HK-2 (cell line): ENCODE results near the gene GPATCH2L.

Experiments used
- DNase-seq: peaks from one replicate; pipeline ENCODE4 v3.0.0-alpha.2; 2018; ENCODE audit not compliant: unreplicated experiment

Gene GPATCH2L

DNA sequence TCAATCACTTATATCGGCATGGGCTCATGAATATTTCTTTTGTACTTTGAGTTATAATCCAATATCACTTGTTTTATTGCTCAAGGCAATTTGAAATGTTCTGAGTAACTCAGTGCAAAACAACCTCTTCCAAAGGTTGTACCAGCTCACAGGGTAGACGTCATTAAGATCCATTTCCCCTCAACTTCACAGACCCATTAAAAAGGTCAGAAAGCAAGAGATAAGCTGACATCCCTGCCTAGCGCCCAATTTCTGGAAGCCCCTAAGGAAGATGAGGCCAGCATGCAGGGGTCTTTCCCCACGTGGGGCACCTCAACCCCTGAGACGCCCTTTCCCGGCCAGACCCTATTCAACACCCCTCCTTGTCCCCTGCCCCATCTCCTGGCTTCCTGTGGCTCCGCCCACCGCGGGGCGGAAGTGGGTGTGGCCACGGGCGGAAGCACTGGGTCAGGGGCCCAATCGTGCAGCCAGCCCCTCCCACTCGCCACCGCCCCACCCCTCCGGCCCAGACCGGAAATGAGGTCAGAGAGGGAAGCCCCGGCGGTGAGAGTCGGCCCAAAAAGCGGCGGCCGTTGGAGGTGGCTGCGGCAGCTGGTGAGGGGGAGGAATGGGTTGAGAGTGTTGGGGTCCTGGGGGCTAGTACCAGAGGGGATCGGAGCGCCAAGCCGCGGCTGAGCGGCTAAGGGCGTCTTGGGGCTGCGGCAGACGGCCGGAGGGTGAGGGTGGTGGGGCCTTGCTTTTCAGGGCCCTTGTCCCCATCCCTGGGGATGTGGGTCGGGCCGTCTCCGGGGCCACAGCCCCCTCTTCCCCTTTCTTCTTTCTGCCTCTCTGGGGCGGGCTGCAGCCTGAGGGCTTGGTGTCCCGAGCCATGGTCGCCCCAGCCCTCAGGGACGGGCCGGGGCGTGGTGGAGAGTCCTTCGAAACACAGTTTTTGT lies at the start of gene GPATCH2L:
TSS of gene GPATCH2L (plus strand) at position 525 of the 935 bp plus-strand sequence. CDS start 2,442 bp downstream, outside the sequence.
- peak; percentile 93 for DNase-seq

DNA sequence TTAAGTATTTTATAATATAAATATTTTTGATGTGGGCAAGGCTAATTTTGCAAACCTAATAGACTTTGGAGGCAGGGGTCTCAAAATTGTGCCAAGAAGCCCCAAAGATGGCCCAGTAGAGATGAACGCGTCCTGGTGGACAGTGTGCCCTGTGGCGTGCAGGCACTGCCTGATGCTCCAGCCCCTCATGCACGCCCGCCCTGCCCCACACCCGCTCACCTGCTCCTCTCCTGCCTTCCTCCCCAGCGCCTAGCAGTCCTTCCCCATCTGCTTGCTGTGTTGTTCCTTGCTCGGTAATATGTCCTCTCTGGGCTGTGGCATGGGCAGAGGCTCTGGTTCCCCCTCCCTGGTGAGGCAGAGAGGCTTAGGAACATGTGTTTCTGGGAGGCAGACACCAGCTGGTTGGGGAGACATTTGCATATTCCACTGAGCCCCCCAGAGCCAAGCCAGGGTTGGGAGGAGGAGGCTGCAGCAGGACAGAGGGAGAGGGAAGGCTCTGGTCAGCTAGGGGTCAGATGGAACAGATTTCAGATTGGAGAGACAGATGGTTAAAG lies 46.8 kb upstream of the GPATCH2L start:
- no peak for DNase-seq

DNA sequence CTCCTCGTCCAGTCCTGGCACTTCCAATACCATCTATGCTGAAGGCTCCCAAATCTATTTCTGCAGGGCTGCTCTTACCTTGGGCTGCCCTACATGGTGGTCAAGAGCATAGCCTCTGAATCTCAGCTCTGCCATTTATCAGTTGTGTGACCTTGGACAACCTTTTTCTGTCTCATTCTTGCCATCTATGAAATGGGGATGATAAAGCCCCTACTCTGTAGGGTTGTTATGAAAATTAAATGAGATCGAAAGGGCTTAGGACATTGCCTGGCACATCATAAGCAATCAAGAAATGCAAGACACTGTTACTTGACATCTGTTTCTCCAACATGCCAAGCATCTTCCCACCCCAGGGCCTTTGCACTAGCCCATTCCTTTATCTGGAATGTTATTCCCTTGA lies 45.5 kb upstream of the GPATCH2L start:
- no peak for DNase-seq

DNA sequence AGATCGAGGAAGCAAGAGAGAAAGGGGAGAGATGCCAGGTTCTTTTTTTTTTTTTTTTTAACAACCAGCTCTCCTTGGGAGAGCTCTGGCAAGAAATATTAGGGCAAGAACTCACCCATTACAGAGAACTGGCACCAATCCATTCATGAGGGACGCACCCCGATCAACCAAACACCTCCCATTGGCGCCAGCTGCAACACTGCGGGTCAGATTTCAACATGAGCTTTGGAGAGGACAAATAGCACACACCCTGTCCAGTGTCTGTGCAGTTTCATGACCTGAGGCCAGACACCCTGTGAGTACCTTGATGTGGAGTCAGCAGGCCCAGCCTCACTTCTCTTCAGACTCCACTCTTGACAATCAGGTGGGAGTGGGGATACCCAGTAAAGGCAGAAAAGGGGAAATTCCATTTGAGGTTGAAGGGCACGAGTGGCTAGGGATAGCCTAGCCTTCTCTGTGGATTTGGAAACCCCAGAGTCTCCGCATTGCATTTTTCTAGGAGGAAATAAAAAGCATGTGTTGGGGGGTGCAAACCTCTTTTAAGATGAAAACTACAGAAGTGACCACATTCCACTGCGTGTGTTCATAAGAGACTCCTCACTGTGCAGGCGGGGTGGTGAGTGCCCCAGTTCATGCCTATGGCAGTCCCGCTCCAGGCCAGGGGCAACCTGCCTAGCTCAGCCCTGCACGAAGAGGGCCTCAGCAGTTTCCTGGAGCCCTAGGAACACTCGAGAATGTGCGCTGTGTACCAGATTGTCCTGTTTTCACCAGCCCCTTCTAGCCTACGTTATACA lies 42.4 kb upstream of the GPATCH2L start:
- no peak for DNase-seq

DNA sequence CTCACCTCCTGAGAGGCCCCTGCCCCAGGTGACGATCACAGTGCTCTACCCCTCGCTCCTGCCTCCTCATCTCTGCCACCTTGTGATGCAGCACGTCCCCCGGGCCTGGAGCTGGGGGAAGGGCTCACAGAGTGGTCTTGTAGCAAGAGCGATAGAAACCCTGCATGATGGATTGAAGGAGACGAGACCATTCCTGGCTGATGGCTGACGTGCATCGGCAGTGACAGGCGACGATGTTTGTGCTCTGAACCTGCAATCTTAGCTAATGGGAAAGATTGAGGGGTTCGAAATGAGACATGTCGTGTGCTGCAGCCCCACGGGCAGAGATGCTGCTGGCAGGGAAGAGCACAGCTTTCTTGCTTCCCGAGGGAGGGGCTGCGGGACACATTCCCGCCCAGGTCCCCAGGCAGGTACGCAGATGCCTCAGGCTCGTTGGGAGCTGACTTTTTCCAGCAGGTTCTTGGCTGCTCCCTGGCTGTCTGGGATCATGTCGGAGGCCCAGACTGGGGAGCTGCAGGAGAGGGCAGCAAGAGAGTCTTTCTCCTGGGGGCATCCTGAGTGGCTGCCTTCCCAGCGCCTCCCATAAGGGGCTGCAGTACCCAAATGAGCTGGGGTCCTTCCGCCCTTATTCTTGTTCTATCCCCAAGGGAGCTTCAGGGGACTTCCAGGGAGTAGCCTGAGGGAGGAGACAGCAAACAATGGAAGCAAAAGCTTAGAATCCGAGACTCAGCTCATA lies 38.7 kb upstream of the GPATCH2L start:
- DNase-seq, result no peak

DNA sequence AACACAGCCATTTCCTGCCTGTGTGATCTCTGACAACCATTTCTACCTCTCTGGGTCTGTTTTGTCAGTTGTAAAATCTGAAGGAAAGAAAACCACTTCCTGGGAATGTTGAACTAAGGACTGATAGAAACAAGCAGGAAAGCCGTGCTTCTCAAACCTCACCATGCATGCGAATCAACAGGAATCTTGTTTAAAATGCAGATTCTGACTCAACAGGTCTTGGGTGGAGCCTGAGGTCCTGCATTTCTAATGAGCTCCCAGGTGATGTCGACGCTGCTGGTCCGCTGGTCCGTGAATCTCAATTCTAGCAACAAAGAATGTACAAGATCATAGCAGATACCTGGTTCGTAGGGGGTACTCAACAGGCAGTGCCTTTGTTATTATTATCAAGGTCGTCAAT lies 38.0 kb upstream of the GPATCH2L start:
- no peak for DNase-seq

DNA sequence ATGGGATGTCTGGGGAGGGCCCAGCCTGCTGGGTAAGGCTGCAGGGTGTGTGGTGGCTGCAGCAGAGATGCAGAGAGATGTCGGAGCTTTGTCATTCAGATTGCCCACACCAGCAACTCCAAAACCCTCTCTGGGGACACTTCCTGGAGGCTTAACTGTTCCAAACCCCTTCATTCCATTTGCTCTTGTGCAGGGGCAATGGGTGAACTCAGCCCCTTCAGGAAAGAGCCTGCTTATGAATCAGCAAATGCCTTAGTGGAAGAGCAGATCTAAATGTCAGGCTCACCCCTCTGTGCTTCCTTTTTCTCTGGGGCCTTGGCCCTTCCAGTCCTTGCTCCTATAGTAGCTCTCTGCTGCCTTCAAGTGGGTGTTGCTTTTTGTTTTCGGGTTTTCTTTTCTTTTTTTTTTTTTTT lies 36.7 kb upstream of the GPATCH2L start:
- DNase-seq, result no peak

DNA sequence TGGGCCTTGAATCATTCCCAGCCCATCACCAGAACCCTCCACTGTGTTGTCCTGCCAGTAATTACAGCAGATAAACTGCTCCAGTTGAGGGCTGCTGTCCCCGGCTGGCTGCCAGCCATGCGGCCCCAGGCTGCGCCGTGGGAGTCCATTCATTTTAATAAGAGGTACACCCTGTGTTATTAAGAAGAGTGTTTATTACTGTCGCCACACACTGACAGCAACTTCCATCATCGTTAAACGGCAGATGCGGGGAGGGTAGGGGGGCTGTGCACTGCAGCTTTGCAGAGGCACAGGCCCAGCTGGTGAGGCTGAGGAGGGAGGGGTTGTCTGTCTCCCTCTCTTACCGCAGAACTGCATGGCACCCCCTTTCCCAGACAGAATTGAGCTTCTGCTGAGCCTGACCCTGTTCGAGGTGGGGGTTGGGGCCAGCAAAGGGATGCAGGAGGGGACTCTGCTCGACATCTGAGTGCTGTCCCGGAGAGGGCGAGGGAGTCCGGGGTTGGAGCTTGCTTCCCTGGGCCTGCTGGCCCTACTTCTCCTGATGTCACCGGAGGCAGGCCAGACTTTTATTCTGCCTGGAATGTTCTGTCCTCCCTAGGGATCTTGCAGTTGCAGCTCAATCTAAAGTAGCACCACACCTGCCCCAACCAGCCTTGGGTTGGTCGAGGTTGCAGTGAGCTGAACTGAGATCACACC lies 33.8 kb upstream of the GPATCH2L start:
- DNase-seq, result no peak

DNA sequence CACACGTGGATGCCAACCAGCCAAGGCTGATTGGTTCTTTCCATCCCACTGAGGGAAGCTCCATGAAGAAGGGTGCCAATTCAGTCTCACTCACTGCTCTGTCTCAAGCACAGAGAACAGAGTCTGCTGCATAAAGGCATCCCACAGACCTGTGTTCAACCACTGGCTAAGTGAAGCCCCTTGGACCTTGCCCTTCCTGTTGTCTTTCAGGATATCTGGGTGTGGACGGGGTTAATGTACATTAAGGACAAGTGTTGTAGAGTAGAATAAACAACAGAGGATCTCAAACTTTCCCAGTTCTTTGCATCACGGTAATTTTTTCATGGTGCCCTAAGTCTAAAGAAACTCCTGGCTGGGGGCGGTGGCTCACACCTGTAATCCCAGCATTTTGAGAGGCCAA lies 33.1 kb upstream of the GPATCH2L start:
- DNase-seq, result no peak

DNA sequence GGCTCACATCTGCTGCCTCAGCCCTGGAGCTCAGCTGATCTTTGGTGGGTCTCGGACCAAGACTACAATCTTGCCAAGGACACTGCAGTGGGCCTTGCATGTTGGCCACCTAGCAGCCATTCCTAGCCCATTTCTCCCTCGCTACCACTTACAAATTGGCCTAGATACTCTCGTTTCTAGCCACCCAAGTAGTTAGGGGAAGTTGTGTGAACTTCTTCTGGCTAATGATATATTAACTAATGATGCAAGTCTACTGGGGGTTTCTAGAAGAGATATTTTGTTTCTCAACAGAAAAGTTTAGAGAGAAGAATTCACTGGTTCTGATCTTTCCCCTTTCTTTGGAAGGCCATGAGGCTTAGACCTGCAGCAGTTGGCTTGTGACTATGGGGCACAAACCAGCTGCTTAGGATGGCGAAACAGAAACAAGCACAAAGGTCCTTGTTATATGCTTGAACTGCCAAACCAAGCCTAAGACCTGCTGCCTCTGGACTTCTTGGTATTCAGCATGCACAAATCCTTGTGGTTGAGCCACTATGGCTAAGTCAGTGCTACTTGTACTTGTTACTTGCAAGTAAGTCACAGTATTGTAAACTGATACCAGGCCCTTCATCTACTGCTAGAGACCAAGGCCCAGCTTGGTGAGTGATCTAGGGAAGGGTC lies 30.5 kb upstream of the GPATCH2L start:
- DNase-seq, result no peak

DNA sequence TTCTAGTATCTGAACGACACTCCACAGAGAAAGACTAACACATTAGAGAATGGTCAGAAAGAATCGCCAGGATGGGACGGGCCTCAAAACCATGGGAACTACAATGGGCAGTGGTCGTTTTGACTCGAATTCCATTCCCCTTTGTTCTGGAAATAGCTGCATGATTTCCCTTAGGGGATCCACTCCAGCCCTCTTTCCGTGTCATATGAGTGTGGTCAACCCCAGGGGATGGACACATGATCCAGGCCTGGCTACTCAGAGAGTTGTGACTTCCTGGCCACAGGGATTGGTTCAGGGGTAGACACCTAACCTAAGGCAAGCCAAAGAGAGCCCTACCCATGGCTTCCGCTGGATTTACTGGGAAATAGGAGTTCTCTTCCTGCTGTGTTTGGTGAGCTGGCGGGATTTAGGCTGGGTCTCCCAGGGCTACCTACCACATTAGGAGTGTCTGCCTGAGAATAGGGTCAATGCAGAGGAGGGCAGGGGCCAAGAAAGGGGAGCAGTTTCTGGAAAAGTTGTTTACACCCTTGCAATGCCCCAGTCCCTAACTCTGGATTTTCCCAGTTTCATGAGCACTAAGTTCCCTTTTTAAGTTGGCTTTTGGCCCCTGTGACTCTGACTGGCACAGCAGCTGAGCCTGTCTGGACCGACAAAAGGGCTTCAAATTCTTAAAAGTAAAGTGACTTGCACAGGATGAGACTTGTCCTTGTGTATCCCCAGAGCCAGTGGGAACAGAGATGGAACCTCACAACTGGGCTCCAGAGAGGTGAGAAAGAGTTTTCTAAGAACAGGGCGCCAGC lies 28.1 kb upstream of the GPATCH2L start:
- no peak for DNase-seq

DNA sequence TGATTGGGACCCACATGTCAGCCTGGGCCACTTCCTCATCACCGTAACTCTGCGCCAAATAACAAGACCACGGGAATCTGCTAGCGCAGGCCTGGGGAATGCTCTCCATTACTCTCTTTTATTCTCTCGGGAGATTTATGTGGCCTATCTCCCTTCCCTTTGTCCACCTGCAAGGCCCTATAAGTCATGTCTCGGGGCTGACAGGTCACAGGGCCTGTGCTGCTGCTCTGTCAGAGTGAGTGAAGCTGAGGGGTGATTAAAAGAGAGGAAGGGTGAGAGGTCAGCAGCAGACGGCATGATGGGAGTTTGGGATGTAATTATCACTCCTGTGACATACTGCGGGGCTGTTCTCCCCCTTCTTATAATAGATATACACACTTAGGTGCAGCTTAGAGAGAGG lies 26.2 kb upstream of the GPATCH2L start:
- DNase-seq, result no peak

DNA sequence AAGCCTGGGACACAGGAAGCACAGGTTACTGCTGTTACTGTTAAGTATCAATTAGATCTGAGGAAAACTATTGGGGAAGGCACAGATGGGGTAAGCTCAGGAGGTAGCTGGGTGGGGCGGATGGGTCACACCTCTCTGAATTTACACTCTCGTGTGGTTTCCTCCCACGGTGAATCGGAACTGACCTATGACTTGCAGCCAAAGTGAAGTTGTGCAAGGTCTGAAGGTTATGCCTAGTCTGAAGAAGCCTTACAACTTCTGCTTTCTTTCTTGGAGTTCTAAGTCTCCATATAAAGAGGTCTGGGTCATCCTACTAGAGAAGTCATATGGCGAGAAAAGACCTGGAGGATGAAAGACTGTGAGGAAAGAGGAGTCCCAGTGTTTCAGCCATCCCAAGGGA lies 25.6 kb upstream of the GPATCH2L start:
- DNase-seq, result no peak

DNA sequence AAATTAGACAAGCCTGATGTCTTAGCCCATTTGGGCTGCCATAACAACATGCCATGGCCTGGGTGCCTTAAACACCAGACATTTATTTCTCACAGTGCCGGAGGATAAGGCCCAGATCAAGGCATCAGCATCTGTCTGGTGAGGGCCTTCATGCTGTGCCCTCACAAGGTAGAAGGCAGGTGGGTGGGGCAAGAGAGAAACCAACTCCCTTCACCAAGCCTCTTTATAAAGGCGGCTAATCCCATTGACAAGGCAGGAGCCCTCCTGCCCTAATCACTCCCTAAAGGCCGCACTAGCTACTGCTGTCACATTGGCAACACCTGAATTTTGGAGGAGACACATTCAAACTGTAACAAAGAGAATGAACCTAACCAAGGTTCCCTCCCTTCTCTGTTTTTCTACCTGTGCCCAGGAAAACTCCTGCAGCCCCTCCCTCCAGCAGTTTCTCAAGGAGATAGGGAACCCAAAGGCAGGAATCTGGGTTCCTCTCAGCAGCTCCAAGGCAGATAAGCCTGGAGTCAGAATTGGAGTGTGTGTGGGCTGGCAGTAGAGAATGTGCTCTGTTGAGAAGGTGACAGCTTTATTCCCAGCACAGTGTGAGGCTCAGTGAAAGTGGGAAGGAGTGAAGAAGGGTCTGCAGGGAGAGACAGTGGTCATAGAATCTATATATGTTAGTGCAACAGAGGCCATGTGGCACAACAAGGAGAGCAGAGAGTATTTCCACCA lies 21.7 kb upstream of the GPATCH2L start:
- DNase-seq, result no peak

DNA sequence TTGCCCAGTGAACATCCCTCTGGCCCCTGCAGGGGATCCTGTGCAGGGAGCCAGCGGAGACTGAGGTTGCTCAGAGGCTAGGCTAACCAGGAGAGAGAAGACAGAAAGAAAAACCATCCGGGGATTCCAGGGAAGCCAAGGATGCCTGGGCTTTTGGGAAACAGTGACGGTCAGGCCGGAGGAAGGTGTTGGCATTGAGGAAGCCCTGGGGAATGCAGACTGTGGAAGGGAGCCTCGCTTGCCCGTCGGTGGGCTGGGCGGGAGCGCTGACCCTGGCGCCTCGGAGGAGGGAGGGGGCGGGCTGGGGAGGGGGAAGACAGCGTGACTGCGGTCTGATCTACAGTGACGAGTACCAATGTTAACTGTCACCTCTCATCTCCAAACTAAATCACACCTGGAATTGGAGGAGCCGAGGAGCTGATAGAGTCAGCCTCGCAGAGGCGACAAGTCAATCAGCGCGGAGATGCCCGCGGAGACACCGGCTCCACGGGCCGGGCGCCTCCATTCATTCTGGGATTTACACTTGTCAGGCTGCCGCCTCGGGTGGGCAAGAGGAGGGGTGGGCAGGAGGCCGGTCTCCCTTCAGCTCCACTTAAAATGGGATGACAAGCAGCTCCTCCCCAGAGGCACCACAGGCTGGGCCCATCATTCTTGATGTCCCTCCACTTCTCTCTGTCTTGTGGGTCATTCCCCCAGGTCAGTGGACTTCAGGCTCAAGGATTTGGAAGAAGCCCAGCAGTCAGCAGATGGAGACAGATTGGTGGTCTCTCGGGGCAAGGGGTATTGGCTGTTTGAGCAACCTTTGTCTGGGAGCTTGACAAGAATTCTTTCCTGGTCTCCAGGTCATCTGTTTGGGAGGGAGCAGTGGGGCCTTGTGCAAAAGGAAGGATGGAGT lies 20.4 kb upstream of the GPATCH2L start:
- DNase-seq, result no peak

DNA sequence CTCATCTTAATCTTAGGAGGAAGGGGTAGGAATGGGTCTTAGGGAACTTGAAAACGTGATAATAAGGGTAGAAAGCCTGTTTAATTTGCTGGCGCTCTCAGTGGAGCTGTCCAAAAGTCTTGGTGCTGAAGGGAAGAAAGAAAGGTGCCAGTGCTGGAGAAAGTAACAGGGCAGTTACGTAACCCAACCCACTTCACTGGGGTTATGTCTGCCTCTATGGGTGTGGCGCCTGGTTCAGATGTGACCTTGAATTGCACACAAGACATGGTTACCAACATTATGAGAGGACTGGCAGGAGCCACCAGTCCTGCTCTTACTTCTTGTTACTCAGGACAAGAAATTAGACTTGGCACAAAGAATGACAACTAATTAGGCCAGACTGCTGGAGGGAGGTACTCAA lies 18.6 kb upstream of the GPATCH2L start:
- DNase-seq, result peak; percentile 7

DNA sequence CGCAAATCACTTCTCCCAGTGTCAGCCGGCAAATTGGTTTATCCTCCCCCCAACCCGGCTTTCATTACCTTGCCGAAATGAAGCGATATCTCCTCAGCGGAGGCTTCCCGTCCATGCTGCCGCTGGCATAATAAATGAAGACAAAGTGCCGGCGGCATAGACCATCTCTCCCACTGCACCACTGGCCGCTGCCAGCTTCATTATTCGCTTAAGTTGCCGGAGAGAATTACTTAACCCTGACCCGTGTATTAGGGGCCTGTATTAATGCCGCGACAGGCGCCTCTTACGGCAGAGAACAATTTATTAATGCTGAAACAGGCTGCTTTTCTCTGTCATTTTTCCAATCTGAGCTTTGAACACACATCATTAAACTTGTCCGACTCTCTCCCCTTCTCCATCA lies 17.5 kb upstream of the GPATCH2L start:
- no peak for DNase-seq

DNA sequence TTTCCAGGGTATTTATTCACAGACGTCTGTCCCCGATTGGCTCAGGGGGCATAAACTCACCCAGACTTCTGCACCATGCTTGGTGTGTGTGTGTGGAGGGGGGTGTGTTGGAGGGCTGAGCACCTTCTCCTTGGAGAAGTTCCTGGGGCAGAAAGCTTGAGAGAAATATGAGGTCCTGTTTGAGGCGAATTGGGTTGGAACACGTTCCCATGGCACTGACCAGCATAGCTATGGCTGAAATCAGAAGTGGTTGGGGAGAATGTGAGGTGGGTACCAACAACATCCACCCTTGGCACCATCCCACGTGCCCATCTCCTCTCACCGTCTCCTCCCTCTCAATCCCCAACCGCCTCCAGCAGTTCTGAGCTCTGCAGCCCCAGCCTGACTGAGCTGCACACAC lies 16.0 kb upstream of the GPATCH2L start:
- DNase-seq, result no peak
